PC-9 (cell line): ENCODE data around the gene CANX. TPM values are rescaled to one million over a fixed set of nuclear protein-coding genes. Genes with fewer than 3 reads are reported as not detected.

Experiments
- BruUV-seq: library from RNA; stranded (reverse); fragments of 400-500 nt; replicated peaks from 2 replicates; lab custom pipeline; 2021; lab: Mats Ljungman, UMichigan
- CTCF ChIA-PET: fragments of 300-600 bp; sonication (Branson Sonifier 250); formaldehyde crosslinking; loops from one replicate; lab custom pipeline; 2022; ENCODE audit warnings: antibody characterized with exemption; lab: Charles Lee
- POLR2A ChIA-PET: fragments of 300-600 bp; sonication (Branson Sonifier 250); formaldehyde crosslinking; loops from one replicate; lab custom pipeline; 2022; ENCODE audit warnings: antibody characterized with exemption; ENCODE audit not compliant: unreplicated experiment; lab: Charles Lee
- DNase-seq, 2 experiments: peaks; one replicate each; pipeline versions ENCODE4 v3.0.0 to v3.0.0-alpha.2; 2015 to 2022; ENCODE audit warnings: mixed read lengths in 1 of 2
- H2AFZ ChIP-seq: fragments of 200-600 bp; sonication (generic); 2 replicates; pipeline ENCODE4 v1.8.1; 2017; ENCODE audit warnings: antibody characterized with exemption
- H3F3A ChIP-seq: fragments of 200-600 bp; sonication (generic); 2 replicates; pipeline ENCODE4 v1.8.1; 2017; ENCODE audit warnings: antibody characterized with exemption, mild to moderate bottlenecking, low read depth; ENCODE audit not compliant: insufficient read depth
- H3K27ac ChIP-seq: fragments of 200-600 bp; sonication (generic); 2 replicates; pipeline ENCODE4 v1.6.1; 2016; ENCODE audit warnings: mixed run types
- H3K27me3 ChIP-seq: fragments of 200-600 bp; sonication (generic); 2 replicates; pipeline ENCODE4 v1.6.1; 2016; ENCODE audit warnings: low read depth, mixed run types; ENCODE audit not compliant: insufficient read depth
- H3K36me3 ChIP-seq: fragments of 200-600 bp; sonication (generic); 2 replicates; pipeline ENCODE4 v1.6.1; 2016; ENCODE audit warnings: low read depth, mixed run types
- H3K4me1 ChIP-seq: fragments of 200-600 bp; sonication (generic); replicated peaks from 2 replicates; pipeline ENCODE4 v1.6.1; 2016; ENCODE audit warnings: mixed run types; ENCODE audit not compliant: insufficient read depth
- H3K4me2 ChIP-seq: fragments of 200-600 bp; sonication (generic); 2 replicates; pipeline ENCODE4 v1.6.1; 2017; ENCODE audit warnings: mixed run types
- H3K4me3 ChIP-seq: fragments of 200-600 bp; sonication (generic); 2 replicates; pipeline ENCODE4 v1.6.1; 2016; ENCODE audit warnings: mixed run types
- H3K79me2 ChIP-seq: fragments of 200-600 bp; sonication (generic); 2 replicates; pipeline ENCODE4 v1.6.1; 2017; ENCODE audit warnings: low read depth, mixed run types
- H3K9me2 ChIP-seq: fragments of 200-600 bp; sonication (generic); 2 replicates; pipeline ENCODE4 v1.8.1; 2017; ENCODE audit warnings: mild to moderate bottlenecking; ENCODE audit not compliant: insufficient read depth
- H3K9me3 ChIP-seq: fragments of 200-600 bp; sonication (generic); 2 replicates; pipeline ENCODE4 v1.8.1; 2016; ENCODE audit warnings: low read depth; ENCODE audit not compliant: insufficient read depth
- H4K20me1 ChIP-seq: fragments of 200-600 bp; sonication (generic); 2 replicates; pipeline ENCODE4 v1.8.1; 2017; ENCODE audit not compliant: insufficient read depth
- CTCF ChIP-seq: fragments of 200-600 bp; sonication (generic); conservative IDR thresholded peaks from 2 replicates; pipeline ENCODE4 v1.6.1; 2017; ENCODE audit warnings: mixed run types, antibody characterized with exemption, mild to moderate bottlenecking, moderate library complexity
- EZH2 ChIP-seq: fragments of 200-600 bp; sonication (generic); IDR thresholded peaks from 2 replicates; pipeline ENCODE4 v1.8.0; 2017; ENCODE audit warnings: antibody characterized with exemption, low read depth
- intact Hi-C: fragments of 100-400 bp; cut with micrococcal nuclease; formaldehyde crosslinking; loops from one replicate; pipeline ENCODE4 v1.10.0; 2022; ENCODE audit not compliant: unreplicated experiment
- total RNA-seq: library from RNA; stranded (reverse); gene quantifications from 2 replicates; pipeline ENCODE4 v1.2.3, GENCODE V29; 2021

Gene CANX
- total RNA-seq, 1 experiment from 2014 or later = 712 TPM

- H3K4me2 ChIP-seq = no peak overlapping the region
- no peak overlapping the region for H3K4me3 ChIP-seq
- H3K9me2 ChIP-seq = no peaks in the 10 kb centered on the region
- ChIA-PET CTCF (no interaction called here), POLR2A (interaction anchor here (0.8 kb wide), 1 partner anchor 13 kb away, joined by 3 read pairs; the partner anchor contains the start of gene LTC4S)
- no peaks in the 10 kb centered on the region for H4K20me1 ChIP-seq
- peaks cover 4% of the 10 kb centered on the region; the same call in 1 of the 2 replicates for H3F3A ChIP-seq
- no peaks in the 10 kb centered on the region for H3K4me1 ChIP-seq
- no TSS peak for BruUV-seq
- no peak for DNase-seq
- no peaks in the 10 kb centered on the region for H3K79me2 ChIP-seq
- no peak overlapping the region for H2AFZ ChIP-seq
- no peak for TF ChIP-seq CTCF
- no peak for TF ChIP-seq EZH2
- H3K9me3 ChIP-seq = no peaks in the 10 kb centered on the region
- intact Hi-C loops = no loop called here
- no peaks in the 10 kb centered on the region for H3K27me3 ChIP-seq
- no peak overlapping the region for H3K27ac ChIP-seq
- H3K36me3 ChIP-seq = no peaks in the 10 kb centered on the region
Observed at GRCh38 chr5:179780362-179780761, 81.6 kb downstream of the CANX start.

Other genes with a start within 250 kb of the CANX start
- gene RUFY1, start 148.4 kb upstream of the CANX start, total RNA-seq = 63.9 and 72.2 TPM in 2 replicates
- 626 and 723 TPM in 2 replicates for gene HNRNPH1, start 75.3 kb upstream of the CANX start, total RNA-seq
- gene CBY3, start 17.9 kb upstream of the CANX start, total RNA-seq = not detected in 2 replicates
- gene MAML1, start 33.9 kb downstream of the CANX start, total RNA-seq = 25.7 and 34.0 TPM in 2 replicates
- 9.7 and 14.4 TPM in 2 replicates for gene LTC4S, start 95.0 kb downstream of the CANX start, total RNA-seq
- gene MGAT4B, start 107.9 kb downstream of the CANX start, total RNA-seq = 337 and 413 TPM in 2 replicates
- 715 and 961 TPM in 2 replicates for gene SQSTM1, start 121.9 kb downstream of the CANX start, total RNA-seq
- gene MRNIP, start 159.8 kb downstream of the CANX start, total RNA-seq = 39.9 and 54.0 TPM in 2 replicates
- gene TBC1D9B, start 208.9 kb downstream of the CANX start, total RNA-seq = 118 and 148 TPM in 2 replicates